Mesenteric fat pad (tissue), 1 donor: ENCODE data around the gene LRRC7. TPM values are rescaled to one million over a fixed set of nuclear protein-coding genes. Genes with fewer than 3 reads are reported as not detected.

Experiments
- DNase-seq: peaks from one replicate; pipeline ENCODE4 v3.0.0-alpha.2; 2020; ENCODE audit warnings: low spot score
- total RNA-seq: library from RNA; stranded (reverse); fragmentation: NEBNext Ultra II Directional; extraction: Animal tissue kit (Norgen Biotek cat#: 25700); gene quantifications from one replicate; pipeline ENCODE4 v1.2.1, GENCODE V29; 2021
- donor health status: DM: yes; HTN: yes; CAD: no.

The LRRC7 gene
- total RNA-seq, 1 donor from 2014 or later, result 0.03 TPM

GRCh38 chr1:70085521-70085920 lies 517.8 kb downstream of the LRRC7 start:
- no peak for DNase-seq

GRCh38 chr1:70086897-70087296 lies 519.2 kb downstream of the LRRC7 start:
- no peak for DNase-seq

GRCh38 chr1:70090141-70090540 lies 522.4 kb downstream of the LRRC7 start:
- DNase-seq, result no peak

- no peak for DNase-seq
Measured at GRCh38 chr1:70090875-70091274, 523.2 kb downstream of the LRRC7 start.

- no peak for DNase-seq
Measured at GRCh38 chr1:70091811-70092210, 524.1 kb downstream of the LRRC7 start.

- DNase-seq, result no peak
Measured at GRCh38 chr1:70092526-70092925, 524.8 kb downstream of the LRRC7 start.

GRCh38 chr1:70093250-70093975 lies 525.7 kb downstream of the LRRC7 start:
- DNase-seq, result no peak

- no peak for DNase-seq
Measured at GRCh38 chr1:70101231-70101630, 533.5 kb downstream of the LRRC7 start.

GRCh38 chr1:70101774-70102173 lies 534.1 kb downstream of the LRRC7 start:
- DNase-seq, result no peak

- DNase-seq, result no peak
Measured at GRCh38 chr1:70103770-70104169, 536.0 kb downstream of the LRRC7 start.

GRCh38 chr1:70109241-70109640 lies 541.5 kb downstream of the LRRC7 start:
- no peak for DNase-seq

GRCh38 chr1:70112838-70113237 lies 545.1 kb downstream of the LRRC7 start:
- DNase-seq, result no peak

GRCh38 chr1:70115315-70115714 lies 547.6 kb downstream of the LRRC7 start:
- DNase-seq, result no peak

- no peak for DNase-seq
Measured at GRCh38 chr1:70117046-70117445, 549.3 kb downstream of the LRRC7 start.

- DNase-seq, result no peak
Measured at GRCh38 chr1:70134148-70134547, 566.4 kb downstream of the LRRC7 start.

- no peak for DNase-seq
Measured at GRCh38 chr1:70140343-70140742, 572.6 kb downstream of the LRRC7 start.

GRCh38 chr1:70140894-70141293 lies 573.2 kb downstream of the LRRC7 start:
- no peak for DNase-seq

- no peak for DNase-seq
Measured at GRCh38 chr1:70142075-70142474, 574.4 kb downstream of the LRRC7 start.

- DNase-seq, result no peak
Measured at GRCh38 chr1:70143048-70143659, 575.4 kb downstream of the LRRC7 start.

GRCh38 chr1:70146488-70146887 lies 578.8 kb downstream of the LRRC7 start:
- DNase-seq, result no peak

- no peak for DNase-seq
Measured at GRCh38 chr1:70150444-70150843, 582.7 kb downstream of the LRRC7 start.

- DNase-seq, result no peak
Measured at GRCh38 chr1:70153739-70154138, 586.0 kb downstream of the LRRC7 start.

- no peak for DNase-seq
Measured at GRCh38 chr1:70156529-70157120, 588.9 kb downstream of the LRRC7 start.
